HepG2 (cell line): ENCODE data around the gene RHOT2. TPM values are rescaled to one million over a fixed set of nuclear protein-coding genes. Genes with fewer than 3 reads are reported as not detected.

Experiments used
- ATAC-seq: fragments of 200-7000 bp; cut with Tn5 transposase; 3 replicates; pipeline ENCODE4 v1.9.1; 2020; ENCODE audit warnings: mild to moderate bottlenecking, moderate library complexity
- BruUV-seq: library from RNA; stranded (reverse); fragments of 400-500 nt; replicated peaks from 2 replicates; lab custom pipeline; 2021; lab: Mats Ljungman, UMichigan
- CTCF ChIA-PET: fragments of 300-600 bp; formaldehyde crosslinking; extraction: SDS; loops from one replicate; lab custom pipeline; 2021; ENCODE audit warnings: low total read pairs, inconsistent platforms, low intra/inter-chr PET ratio; lab: Yijun Ruan, JAX
- POLR2A ChIA-PET: fragments of 350-600 bp; sonication (Branson Sonifier 250); formaldehyde crosslinking; loops from one replicate; lab custom pipeline; 2020; ENCODE audit warnings: antibody characterized with exemption, inconsistent platforms; lab: Yijun Ruan, JAX
- DNase-seq: peaks from one replicate; pipeline ENCODE4 v3.0.0-alpha.2; 2015; ENCODE audit warnings: low spot score
- FAIRE-seq: peaks from 3 replicates; lab custom pipeline; 2011; peaks lifted over from hg19 to GRCh38; lab: Jason Lieb, UNC
- H2AFZ ChIP-seq: one replicate; pipeline ENCODE4 v1.6.1; 2011; ENCODE audit warnings: low read length, inconsistent platforms
- H3K27ac ChIP-seq: fragments of 300-600 bp; 3 replicates; pipeline ENCODE4 v1.8.0; 2011; ENCODE audit warnings: mixed run types, mild to moderate bottlenecking, mixed read lengths, low read length, inconsistent platforms; ENCODE audit not compliant: insufficient read depth; ENCODE audit errors: extremely low read length
- H3K27me3 ChIP-seq, 2 experiments: fragments of 200-600 bp in 1 of 2; 2 replicates in 1 of 2; 3 replicates in 1 of 2; pipeline versions ENCODE4 v1.6.0 to v1.8.0; 2011; ENCODE audit warnings: low read length in 2 of 2, mild to moderate bottlenecking in 2 of 2, moderate library complexity in 2 of 2, inconsistent platforms in 1 of 2; ENCODE audit not compliant: insufficient read depth in 2 of 2, control insufficient read depth in 1 of 2
- H3K36me3 ChIP-seq, 2 experiments: fragments of 200-600 bp in 1 of 2; replicated peaks in 1 of 2; 2 replicates in 1 of 2; 3 replicates in 1 of 2; pipeline versions ENCODE4 v1.5.1 to v1.8.0; 2011; ENCODE audit warnings: low read length in 2 of 2, inconsistent platforms in 1 of 2; ENCODE audit not compliant: insufficient read depth in 2 of 2, control insufficient read depth in 1 of 2
- H3K4me1 ChIP-seq: 2 replicates; pipeline ENCODE4 v1.5.1; 2012; ENCODE audit warnings: low read length, inconsistent platforms; ENCODE audit not compliant: insufficient read depth
- H3K4me2 ChIP-seq: 2 replicates; pipeline ENCODE4 v1.6.0; 2011; ENCODE audit warnings: low read depth, low read length, inconsistent platforms
- H3K4me3 ChIP-seq, 3 experiments: fragments of 200-600 bp in 1 of 3; sonication (generic), shearing (Covaris generic) in 1 of 3; replicated peaks in 1 of 3; 2 replicates each; pipeline ENCODE4 v1.5.1; 2011 to 2016; ENCODE audit warnings: low read length in 3 of 3, inconsistent platforms in 2 of 3, low read depth in 2 of 3, mild to moderate bottlenecking in 2 of 3, control low read depth in 1 of 3, mixed read lengths in 1 of 3; ENCODE audit not compliant: insufficient read depth in 1 of 3
- H3K79me2 ChIP-seq: one replicate; pipeline ENCODE4 v1.6.1; 2011; ENCODE audit warnings: low read length, inconsistent platforms; ENCODE audit not compliant: insufficient read depth
- H3K9ac ChIP-seq: 2 replicates; pipeline ENCODE4 v1.6.0; 2011; ENCODE audit warnings: mild to moderate bottlenecking, low read depth, low read length, inconsistent platforms; ENCODE audit not compliant: insufficient read depth
- H3K9me3 ChIP-seq: 2 replicates; pipeline ENCODE4 v1.5.1; 2012; ENCODE audit warnings: mild to moderate bottlenecking, low read length
- H4K20me1 ChIP-seq: 2 replicates; pipeline ENCODE4 v1.6.0; 2011; ENCODE audit warnings: inconsistent platforms, mild to moderate bottlenecking, low read length, moderate library complexity; ENCODE audit not compliant: insufficient read depth
- BHLHE40 ChIP-seq: IDR thresholded peaks from 2 replicates; pipeline ENCODE4 v1.6.1; 2011; ENCODE audit warnings: low read length, improper control_type of control experiment
- SIN3A ChIP-seq: IDR thresholded peaks from 2 replicates; pipeline ENCODE4 v1.6.1; 2011; ENCODE audit warnings: low read depth, mild to moderate bottlenecking, control low read depth, low read length, borderline replicate concordance
- ZNF563 ChIP-seq: sonication (generic); formaldehyde crosslinking; IDR thresholded peaks from 2 replicates; pipeline ENCODE4 v1.8.0; 2022; ENCODE audit warnings: mild to moderate bottlenecking, moderate library complexity, missing genetic modification reagents
- ZNF703 ChIP-seq: sonication (generic); formaldehyde crosslinking; IDR thresholded peaks from 2 replicates; pipeline ENCODE4 v1.5.1; 2020; ENCODE audit warnings: missing genetic modification reagents, mild to moderate bottlenecking, moderate library complexity, borderline replicate concordance
- WGBS: methylation state at CpG from one replicate; pipeline ENCODE4 v1.1.6; 2017; ENCODE audit warnings: low lambda C conversion rate; 5-methylcytosine and 5-hydroxymethylcytosine counted together
- in situ Hi-C: cut with HindIII; loops from 2 replicates; pipeline ENCODE4 v1.10.0; 2017; ENCODE audit warnings: low pct_unique_long_range_greater_than_20kb; ENCODE audit not compliant: extremely low pct_ligation_motif_present
- intact Hi-C: fragments of 100-400 bp; cut with micrococcal nuclease; formaldehyde crosslinking; loops from one replicate; pipeline ENCODE4 v1.10.0; 2022; ENCODE audit not compliant: unreplicated experiment
- polyA plus RNA-seq, 8 experiments: library from polyadenylated mRNA; depleted of rRNA in 3 of 8; stranded (reverse) in 7 of 8; unstranded in 1 of 8; fragments of >200 nt; fragmentation: Illumina TruSeq in 4 of 8; extraction: Trizol in 4 of 8; gene quantifications; 2 replicates each; pipeline versions ENCODE4 v1.2.1 to v1.2.3, GENCODE V29; 2011 to 2016; ENCODE audit warnings: low read depth in 4 of 8, missing spikeins in 1 of 8, mixed read lengths in 1 of 8; ENCODE audit not compliant: insufficient read depth in 1 of 8
- total RNA-seq, 5 experiments: library from RNA; depleted of rRNA; stranded (reverse); fragments of >200 nt; fragmentation: Illumina TruSeq; extraction: Trizol; gene quantifications; 2 replicates each; pipeline ENCODE4 v1.2.3, GENCODE V29; 2016; ENCODE audit warnings: low read depth in 1 of 5
- TF ChIP-seq, protein P1 (sequence below): sonication (generic); formaldehyde crosslinking; IDR thresholded peaks from one replicate; pipeline ENCODE4 v1.5.1; 2020; ENCODE audit warnings: mild to moderate bottlenecking, missing genetic modification reagents; ENCODE audit errors: not compliant biosample characterization
- TF ChIP-seq, protein P2 (sequence below): sonication (generic); formaldehyde crosslinking; IDR thresholded peaks from 2 replicates; pipeline ENCODE4 v1.4.0; 2020; ENCODE audit warnings: missing genetic modification reagents, mild to moderate bottlenecking, borderline replicate concordance

The RHOT2 gene
- total and polyA plus RNA-seq, 2 of the 13 experiments (the other 11 are each of a cell fraction or from before 2014, with no cell fraction given), result 63.6 to 76.9 TPM

DNA sequence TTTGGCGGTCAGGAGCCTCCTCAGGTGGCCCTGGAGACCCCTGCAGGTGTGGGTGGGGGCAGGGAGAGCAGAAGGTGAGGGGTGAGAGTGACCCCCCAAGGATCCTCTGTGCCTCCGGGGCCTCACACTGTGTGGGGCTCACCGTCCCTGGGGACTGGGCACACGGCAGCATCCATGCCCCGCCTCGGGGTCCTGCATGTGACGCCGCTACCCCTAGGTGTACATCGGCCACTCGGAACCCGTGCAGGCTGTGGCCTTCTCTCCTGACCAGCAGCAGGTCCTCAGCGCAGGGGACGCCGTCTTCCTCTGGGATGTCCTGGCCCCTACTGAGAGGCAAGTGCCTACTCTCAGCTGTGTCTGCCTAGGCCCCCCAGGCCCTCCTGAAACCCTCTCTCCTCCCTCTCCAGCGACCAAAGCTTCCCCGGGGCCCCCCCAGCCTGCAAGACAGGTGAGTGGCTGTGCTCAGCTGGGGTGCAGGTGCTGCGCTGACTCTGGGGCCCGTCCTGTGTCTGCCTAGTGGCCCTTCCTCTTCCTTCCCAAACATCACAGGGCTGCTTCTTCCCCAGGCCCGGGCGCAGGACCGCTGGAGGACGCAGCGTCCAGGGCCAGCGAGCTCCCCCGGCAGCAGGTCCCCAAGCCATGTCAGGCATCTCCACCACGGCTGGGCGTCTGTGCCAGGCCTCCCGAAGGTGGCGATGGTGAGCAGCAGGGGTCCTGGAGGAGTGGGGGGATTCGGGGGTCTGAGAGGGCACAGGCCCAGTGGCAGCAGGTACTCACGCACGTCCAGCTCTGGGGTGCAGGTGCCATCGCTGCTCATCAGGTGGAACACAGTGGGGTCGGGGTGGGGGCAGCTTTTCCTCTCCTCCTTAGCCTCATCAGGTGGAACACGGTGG is 9.0 kb upstream of the RHOT2 start:
- intact Hi-C loops (no loop called here), in situ Hi-C loops (no loop called here)
- H3K9me3 ChIP-seq, result no peaks in the 10 kb centered on the region
- CTCF ChIA-PET, result interaction anchor here (1.3 kb wide), 1 partner anchor 9 kb away, joined by 4 read pairs; the partner anchor contains the start of gene RHOT2
- peaks cover 8% of the 10 kb centered on the region for H3K4me1 ChIP-seq
- no peak for TF ChIP-seq ZNF563 (CRISPR knock-in tag)
- no peak overlapping the region for H2AFZ ChIP-seq
- WGBS, result 97% methylated on average over 16 of the region's 35 CpGs
- peaks cover 2 to 3% of the 10 kb centered on the region in 2 experiments; a peak in 1 of 5 replicates for H3K36me3 ChIP-seq
- H4K20me1 ChIP-seq, result no peaks in the 10 kb centered on the region
- H3K27ac ChIP-seq, result no peak overlapping the region
- no peaks in the 10 kb centered on the region for H3K27me3 ChIP-seq
- no peak overlapping the region for H3K4me3 ChIP-seq
- no peak overlapping the region for H3K9ac ChIP-seq
- BruUV-seq, result no TSS peak
- DNase-seq, result no peak
- FAIRE-seq, result no peak
- no peak overlapping the region for H3K4me2 ChIP-seq
- H3K79me2 ChIP-seq, result no peaks in the 10 kb centered on the region
- no peak for ATAC-seq
- POLR2A ChIA-PET, result no interaction called here

DNA sequence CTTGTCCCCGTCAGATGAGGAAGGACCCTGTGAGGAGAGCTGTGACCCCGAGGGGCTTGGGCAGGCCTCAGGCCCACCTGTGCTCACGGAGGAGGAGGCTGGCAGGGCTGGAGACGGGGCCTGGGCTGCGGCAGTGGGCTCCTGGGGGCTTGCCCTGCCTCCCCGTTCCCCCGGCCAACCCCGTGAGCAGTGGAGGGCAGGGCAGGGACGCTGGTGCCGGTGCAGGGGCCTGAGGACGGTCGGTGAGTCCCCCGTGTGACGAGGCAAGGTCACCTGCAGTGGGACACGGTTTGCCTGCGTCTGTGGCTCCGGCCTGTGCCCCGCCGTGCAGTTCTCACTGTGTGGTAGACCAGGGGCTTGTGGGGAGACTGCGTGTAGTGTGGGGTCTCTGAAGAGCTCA is 8.3 kb upstream of the RHOT2 start:
- H3K9me3 ChIP-seq, result no peaks in the 10 kb centered on the region
- ATAC-seq (no peak), FAIRE-seq (no peak), DNase-seq (no peak)
- H3K4me1 ChIP-seq, result peaks cover 1% of the 10 kb centered on the region
- intact Hi-C loops (no loop called here), in situ Hi-C loops (no loop called here)
- no peak overlapping the region for H3K4me2 ChIP-seq
- H4K20me1 ChIP-seq, result no peaks in the 10 kb centered on the region
- WGBS, result no CpG with 5 or more reads among the region's 20 CpGs
- peaks cover 2 to 3% of the 10 kb centered on the region in 2 experiments; a peak in 1 of 5 replicates for H3K36me3 ChIP-seq
- H3K27ac ChIP-seq, result no peak overlapping the region
- ChIA-PET POLR2A (no interaction called here), CTCF (interaction anchor here (1.3 kb wide), 1 partner anchor 8 kb away, joined by 4 read pairs; the partner anchor contains the start of gene RHOT2)
- no peak overlapping the region for H3K4me3 ChIP-seq
- H2AFZ ChIP-seq, result no peak overlapping the region
- H3K79me2 ChIP-seq, result no peaks in the 10 kb centered on the region
- no peak overlapping the region for H3K9ac ChIP-seq
- BruUV-seq, result no TSS peak
- H3K27me3 ChIP-seq, result no peaks in the 10 kb centered on the region
- TF ChIP-seq, protein P1, sequence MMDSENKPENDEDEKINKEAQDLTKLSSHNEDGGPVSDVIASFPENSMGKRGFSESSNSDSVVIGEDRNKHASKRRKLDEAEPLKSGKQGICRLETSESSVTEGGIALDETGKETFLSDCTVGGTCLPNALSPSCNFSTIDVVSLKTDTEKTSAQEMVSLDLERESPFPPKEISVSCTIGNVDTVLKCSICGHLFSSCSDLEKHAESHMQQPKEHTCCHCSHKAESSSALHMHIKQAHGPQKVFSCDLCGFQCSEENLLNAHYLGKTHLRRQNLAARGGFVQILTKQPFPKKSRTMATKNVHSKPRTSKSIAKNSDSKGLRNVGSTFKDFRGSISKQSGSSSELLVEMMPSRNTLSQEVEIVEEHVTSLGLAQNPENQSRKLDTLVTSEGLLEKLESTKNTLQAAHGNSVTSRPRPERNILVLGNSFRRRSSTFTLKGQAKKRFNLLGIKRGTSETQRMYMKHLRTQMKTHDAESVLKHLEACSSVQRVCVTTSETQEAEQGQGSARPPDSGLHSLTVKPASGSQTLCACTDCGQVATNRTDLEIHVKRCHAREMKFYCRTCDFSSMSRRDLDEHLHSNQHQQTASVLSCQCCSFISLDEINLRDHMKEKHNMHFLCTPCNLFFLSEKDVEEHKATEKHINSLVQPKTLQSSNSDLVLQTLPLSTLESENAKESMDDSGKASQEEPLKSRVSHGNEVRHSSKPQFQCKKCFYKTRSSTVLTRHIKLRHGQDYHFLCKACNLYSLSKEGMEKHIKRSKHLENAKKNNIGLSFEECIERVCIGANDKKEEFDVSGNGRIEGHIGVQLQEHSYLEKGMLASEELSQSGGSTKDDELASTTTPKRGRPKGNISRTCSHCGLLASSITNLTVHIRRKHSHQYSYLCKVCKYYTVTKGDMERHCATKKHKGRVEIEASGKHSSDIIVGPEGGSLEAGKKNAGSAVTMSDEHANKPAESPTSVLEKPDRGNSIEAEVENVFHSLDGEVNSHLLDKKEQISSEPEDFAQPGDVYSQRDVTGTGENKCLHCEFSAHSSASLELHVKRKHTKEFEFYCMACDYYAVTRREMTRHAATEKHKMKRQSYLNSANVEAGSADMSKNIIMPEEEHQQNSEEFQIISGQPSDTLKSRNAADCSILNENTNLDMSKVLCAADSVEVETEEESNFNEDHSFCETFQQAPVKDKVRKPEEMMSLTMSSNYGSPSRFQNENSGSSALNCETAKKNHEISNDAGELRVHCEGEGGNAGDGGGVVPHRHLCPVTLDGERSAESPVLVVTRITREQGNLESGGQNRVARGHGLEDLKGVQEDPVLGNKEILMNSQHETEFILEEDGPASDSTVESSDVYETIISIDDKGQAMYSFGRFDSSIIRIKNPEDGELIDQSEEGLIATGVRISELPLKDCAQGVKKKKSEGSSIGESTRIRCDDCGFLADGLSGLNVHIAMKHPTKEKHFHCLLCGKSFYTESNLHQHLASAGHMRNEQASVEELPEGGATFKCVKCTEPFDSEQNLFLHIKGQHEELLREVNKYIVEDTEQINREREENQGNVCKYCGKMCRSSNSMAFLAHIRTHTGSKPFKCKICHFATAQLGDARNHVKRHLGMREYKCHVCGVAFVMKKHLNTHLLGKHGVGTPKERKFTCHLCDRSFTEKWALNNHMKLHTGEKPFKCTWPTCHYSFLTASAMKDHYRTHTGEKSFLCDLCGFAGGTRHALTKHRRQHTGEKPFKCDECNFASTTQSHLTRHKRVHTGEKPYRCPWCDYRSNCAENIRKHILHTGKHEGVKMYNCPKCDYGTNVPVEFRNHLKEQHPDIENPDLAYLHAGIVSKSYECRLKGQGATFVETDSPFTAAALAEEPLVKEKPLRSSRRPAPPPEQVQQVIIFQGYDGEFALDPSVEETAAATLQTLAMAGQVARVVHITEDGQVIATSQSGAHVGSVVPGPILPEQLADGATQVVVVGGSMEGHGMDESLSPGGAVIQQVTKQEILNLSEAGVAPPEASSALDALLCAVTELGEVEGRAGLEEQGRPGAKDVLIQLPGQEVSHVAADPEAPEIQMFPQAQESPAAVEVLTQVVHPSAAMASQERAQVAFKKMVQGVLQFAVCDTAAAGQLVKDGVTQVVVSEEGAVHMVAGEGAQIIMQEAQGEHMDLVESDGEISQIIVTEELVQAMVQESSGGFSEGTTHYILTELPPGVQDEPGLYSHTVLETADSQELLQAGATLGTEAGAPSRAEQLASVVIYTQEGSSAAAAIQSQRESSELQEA (CRISPR knock-in tag), result no peak
- TF ChIP-seq SIN3A (no peak), BHLHE40 (no peak), ZNF703 (CRISPR knock-in tag) (no peak)
- TF ChIP-seq, protein P2, sequence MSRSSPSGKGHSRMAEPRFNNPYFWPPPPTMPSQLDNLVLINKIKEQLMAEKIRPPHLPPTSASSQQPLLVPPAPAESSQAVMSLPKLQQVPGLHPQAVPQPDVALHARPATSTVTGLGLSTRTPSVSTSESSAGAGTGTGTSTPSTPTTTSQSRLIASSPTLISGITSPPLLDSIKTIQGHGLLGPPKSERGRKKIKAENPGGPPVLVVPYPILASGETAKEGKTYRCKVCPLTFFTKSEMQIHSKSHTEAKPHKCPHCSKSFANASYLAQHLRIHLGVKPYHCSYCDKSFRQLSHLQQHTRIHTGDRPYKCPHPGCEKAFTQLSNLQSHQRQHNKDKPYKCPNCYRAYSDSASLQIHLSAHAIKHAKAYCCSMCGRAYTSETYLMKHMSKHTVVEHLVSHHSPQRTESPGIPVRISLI (CRISPR knock-in tag), result no peak
